ENCODE data around the gene RFX2.
"Not testable (repeated sequence)": the region's sequence is repeated elsewhere in the genome, so short reads cannot be mapped to it uniquely, and the experiment has no call there.

RFX2 gene

GRCh38 chr19:6033744-6034264, 76.5 kb downstream of the RFX2 start:
- no peak for DNase-seq

DNA sequence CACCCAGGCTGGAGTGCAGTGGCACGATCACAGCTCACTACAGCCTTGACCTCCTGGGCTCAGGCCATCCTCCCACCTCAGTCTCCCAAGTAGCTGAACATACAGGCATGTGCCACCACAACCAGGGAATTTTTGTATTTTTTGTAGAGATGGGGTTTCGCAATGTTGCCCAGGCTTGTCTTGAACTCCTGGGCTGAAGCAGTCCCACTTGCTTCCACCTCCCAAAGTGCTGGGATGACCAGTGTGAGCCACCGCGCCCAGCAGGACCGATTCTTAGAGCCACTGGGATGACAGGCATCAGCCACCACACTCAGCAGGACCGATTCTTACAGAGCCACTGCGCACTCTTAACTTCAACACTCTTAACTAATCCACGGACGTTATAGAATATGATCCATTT, 77.5 kb downstream of the RFX2 start:
- DNase-seq, result no peak

DNA sequence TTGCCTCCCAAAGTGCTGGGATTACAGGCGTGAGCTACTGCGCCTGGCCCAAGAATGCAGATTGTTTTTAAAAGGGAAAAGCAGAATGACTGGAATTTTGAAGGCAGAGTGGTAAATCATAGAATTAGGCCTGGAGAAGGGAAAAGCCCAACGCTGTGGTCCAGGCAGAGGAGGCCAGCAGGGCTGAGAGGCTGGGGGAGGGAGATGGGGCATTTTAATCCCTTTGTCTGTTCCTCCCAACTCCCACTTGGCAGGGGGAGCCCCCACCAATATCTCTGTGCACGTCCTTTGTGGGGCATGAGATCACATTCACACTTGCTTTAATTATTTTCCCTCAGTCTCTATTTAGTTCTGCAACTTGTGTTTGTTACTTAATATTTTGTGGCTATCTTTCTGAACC, 77.9 kb downstream of the RFX2 start:
- DNase-seq, result no peak

- no peak for DNase-seq
Measured at GRCh38 chr19:6030214-6030507, 80.1 kb downstream of the RFX2 start.

- DNase-seq, result no peak
Measured at GRCh38 chr19:6026390-6027227, 83.7 kb downstream of the RFX2 start.

DNA sequence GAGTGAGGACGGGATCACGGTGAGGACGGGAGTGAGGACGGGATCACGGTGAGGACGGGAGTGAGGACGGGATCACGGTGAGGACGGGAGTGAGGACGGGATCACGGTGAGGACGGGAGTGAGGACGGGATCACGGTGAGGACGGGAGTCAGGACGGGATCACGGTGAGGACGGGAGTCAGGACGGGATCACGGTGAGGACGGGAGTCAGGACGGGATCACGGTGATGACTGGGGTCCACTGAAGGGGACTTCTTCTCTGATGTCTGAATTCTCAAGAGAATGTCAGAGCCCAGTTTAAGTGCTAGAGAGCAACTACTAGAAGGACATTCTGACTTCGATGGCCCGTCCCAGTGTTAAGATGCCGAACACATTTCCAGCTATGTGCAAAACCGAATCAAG, 85.5 kb downstream of the RFX2 start:
- DNase-seq, result not testable (repeated sequence)

GRCh38 chr19:6023936-6024335, 86.4 kb downstream of the RFX2 start:
- no peak for DNase-seq

DNA sequence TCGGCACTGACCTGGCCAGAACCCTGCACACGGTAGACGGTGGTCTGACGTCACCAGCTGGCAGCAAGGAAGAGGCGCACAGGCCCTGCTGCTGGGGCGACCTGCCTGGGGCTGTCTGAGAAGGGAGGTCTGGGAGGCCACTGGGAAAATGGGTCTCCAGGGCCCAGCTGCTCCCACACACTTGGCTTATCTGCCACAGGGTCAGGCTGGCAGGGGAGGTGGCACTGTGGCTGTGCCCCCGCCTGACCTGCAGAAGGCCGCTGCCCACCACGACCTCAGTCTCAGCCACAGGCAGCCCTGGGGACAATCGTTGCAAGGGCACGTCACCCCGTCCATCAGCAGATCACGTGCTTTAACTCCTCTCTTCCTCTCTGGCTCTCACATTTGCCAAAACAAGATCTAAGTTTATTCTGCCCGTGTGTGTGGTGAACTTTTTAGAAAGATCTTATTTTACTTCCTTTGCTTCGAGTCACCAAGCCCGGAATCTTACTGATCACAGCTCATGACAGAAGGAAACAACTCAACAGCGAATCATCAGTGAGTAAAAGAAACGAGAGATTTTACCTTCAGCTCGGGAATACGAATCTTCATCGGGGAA, 87.1 kb downstream of the RFX2 start:
- no peak for DNase-seq

DNA sequence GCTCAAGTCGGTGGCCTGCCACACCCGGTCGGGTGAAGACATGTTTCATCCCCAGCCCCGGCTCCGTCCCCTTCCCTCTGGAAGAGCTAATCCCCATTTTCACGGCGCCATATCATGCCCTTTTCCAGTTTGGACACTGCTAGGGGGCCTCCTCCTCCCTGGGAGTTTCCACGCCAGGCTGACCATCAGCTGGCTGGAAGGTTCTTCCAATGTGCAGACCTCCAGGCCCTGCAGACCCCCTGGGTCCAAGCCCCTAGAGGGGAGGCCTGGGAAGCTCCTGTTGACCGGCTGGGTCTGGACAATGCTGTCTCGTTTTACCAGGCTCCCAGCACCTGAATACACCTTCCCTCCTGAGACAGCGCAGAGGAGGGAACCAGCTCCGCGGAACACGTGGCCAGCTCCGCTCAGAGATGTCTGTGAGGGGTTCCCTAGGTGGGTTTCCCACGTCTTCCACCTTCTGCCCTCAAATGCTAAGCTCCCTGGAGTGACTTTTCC, 87.7 kb downstream of the RFX2 start:
- no peak for DNase-seq

DNA sequence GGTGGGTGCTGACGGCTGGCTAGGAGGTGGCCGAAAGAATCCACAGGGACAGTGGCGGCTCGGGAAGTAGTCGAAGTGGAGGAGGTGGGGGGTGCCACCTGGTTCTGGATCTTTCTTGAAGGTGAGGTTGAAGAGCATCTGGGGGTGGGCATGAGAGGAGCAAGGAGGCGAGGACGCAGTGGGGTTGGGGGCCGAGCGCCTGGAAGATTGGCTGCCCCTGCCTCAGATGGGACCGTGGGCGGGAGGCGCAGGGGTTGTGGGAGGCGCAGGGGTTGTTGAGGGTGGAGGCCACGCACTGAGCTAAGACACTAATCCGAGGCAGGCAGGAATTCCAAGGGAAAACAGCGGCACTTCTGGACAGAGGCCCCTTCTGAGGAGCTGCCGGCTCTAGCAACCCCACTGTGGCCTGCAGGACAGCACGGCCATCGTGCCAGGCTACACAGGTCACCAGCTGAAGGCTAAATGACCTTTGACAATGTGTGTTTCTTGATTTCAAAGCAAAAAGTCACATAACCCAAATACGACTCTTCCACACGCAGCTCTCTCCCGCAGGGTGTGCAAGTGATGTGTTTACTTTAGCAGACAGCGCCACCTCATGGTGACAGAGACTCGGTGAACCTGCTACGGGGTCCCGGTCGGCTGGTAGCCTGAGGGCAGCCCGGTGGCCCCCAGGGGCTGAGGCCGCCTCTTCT, 88.3 kb downstream of the RFX2 start:
- DNase-seq, result peak; percentile 66

DNA sequence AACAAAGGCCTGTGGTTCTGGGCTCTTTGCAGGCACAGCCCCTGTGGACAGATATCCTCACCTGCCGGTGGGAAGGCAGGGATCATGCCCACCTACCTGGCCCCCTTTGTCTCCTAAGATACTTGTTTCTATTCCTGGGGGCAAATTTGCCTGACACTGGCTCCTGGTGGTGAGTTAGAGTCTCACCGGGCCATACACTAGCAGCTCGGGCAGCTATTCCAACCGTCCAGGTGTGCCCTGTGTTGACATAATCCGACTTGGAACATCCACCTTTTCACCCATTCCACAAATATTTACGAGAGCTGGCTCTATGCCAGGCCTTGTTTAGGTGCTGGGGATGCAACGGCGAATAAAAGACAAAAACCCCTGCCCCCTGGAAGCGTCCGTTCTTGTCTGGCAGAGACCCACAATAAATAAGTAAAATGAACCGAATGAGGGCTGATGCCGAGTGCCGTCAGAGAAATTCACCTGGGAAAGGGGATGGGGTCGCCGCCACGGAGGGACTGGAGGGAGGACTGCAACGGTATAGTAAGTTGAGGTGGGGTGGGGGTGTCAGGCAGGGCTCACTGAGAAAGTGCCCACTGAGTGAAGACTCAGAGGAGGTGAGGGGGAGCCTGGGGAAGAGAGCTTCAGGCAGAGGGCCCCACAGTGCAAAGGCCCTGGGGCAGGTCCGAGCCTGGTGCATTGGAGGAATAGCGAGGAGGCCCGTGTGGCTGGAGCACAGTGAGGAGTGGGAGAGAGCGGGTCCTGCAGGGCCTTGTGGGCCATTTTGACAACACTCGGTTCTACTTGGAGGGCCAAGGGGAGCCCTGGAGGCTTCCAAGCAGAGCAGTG, 89.1 kb downstream of the RFX2 start:
- DNase-seq, result no peak

GRCh38 chr19:6020166-6020882, 90.0 kb downstream of the RFX2 start:
- DNase-seq, result no peak

GRCh38 chr19:6018786-6019185, 91.5 kb downstream of the RFX2 start:
- DNase-seq, result no peak

- no peak for DNase-seq
Measured at GRCh38 chr19:6017576-6017975, 92.7 kb downstream of the RFX2 start.

GRCh38 chr19:6015841-6016545, 94.3 kb downstream of the RFX2 start:
- no peak for DNase-seq

DNA sequence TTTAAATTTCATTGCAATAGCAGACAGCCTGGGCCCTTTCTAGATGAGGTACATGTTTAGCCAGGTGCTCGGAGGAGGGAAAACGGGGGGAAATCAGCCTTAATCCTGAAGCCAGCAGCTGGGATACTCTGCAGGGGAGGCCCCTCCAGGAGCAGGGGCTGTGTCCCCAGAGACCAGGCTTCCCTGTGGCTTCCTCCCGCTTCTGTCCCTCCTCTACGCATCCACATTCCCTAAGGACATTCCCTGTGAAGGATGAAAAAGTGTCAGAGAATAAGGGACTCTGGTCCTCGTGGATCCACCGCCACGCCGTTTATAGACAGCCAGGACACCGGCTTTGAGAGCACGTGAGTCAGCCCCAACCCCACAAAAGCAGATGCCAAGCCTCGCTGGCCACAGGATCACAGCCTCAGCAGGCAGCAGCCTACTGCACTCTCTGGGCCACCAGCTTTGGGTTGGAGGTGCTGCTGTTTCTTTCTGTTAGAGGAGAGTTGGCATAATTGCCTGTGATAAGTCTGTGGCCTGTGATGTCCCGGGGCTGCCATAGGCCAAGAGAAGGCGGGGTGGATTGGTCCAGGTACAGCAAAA, 95.7 kb downstream of the RFX2 start:
- no peak for DNase-seq

- DNase-seq, result no peak
Measured at GRCh38 chr19:6012426-6013170, 97.7 kb downstream of the RFX2 start.

DNA sequence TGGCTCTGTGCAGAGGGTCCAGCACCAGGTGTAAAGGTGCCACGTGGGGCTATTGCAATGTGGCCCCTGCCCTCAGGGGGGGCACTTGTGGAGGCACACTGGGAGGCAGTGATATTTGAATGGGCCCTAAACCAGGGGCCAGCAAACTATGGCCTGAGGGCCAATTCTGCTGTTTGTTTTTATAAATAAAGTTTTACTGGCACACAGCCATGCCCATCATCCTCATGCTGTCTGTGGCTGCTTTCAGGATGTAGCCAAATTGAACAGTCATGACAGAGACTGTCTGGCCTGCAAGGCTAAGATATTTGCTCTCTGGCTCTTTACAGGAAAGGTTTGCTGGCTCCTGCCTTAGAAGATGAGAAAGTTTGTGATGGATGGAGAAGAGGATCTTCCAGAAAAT, 98.5 kb downstream of the RFX2 start:
- DNase-seq, result no peak

GRCh38 chr19:6011206-6011605, 99.1 kb downstream of the RFX2 start:
- DNase-seq, result no peak

GRCh38 chr19:6010107-6010506, 100.2 kb downstream of the RFX2 start:
- no peak for DNase-seq

Measured in midbrain (tissue), 1 donor.